ENCODE data around the gene LCN15. TPM values are rescaled to one million over a fixed set of nuclear protein-coding genes. Genes with fewer than 3 reads are reported as not detected.

The LCN15 gene
- total RNA-seq, 1 experiment from 2014 or later = not detected

DNA sequence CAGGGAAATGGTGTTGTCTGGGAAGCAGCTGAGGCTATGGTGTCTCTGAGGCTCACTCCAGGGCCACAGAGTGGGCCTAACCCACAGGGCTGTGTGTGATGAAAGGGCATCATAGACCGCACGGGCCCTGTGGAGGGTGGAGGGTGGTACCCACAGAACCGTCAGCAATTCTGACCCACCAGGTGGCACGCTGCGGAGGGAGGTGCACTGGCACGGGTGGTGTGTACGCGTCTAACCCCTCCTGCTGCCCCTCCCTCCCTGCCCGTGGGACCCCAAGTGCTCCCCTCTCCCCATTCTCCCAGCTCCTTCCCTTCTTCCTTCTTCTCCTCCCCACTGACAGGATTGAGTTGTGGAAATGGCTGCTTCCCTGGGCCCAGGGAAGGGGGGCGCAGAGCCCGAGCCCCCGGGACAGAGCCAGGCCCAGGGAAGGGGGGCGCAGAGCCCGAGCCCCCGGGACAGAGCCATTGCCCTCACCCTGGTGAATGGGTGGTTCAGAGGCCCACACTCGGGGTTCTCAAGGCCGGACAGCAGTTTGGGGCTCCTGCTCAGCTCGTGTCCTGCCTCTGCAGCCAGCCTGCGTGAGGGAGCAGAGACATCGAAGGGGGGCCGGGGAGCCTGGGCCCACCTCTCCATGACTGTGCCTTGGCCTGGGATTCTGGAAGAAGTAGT, 28.4 kb downstream of the LCN15 start:
- H3K4me1 ChIP-seq (ENCODE audit: insufficient read depth, low read length) = no peaks in the 10 kb centered on the region
- no peaks in the 10 kb centered on the region for H3K79me1 ChIP-seq (ENCODE audit: insufficient read depth, low read depth, low read length, poor library complexity, severe bottlenecking)
- H4K91ac ChIP-seq (ENCODE audit: insufficient read length, low read depth, low read length) = no peak overlapping the region
- H3K4ac ChIP-seq (ENCODE audit: low read depth, low read length) = no peak overlapping the region
- no peak overlapping the region for H2BK15ac ChIP-seq (ENCODE audit: low read depth, low read length)
- H3T11ph ChIP-seq (ENCODE audit: low read length) = no peak overlapping the region
- no peak overlapping the region for H2BK5ac ChIP-seq (ENCODE audit: insufficient read length, low read length)
- H3K4me1 Mint-ChIP-seq = peaks cover 0 to 7% of the 10 kb centered on the region in 2 experiments; a peak in 3 of 4 replicates
- no peak overlapping the region for H2BK20ac ChIP-seq (ENCODE audit: low read depth, low read length, poor library complexity, severe bottlenecking)
- H3K14ac ChIP-seq (ENCODE audit: insufficient read depth, low read length) = no peak overlapping the region
- no CpG with 5 or more reads among the region's 21 CpGs for WGBS (ENCODE audit: extremely low coverage, insufficient read length, low lambda C conversion rate)
- no peak overlapping the region for H4K5ac ChIP-seq (ENCODE audit: insufficient read length, low read depth, low read length)
- DNase-seq = no peak
- no peaks in the 10 kb centered on the region; a peak in 1 of 7 replicates for H3K36me3 Mint-ChIP-seq (ENCODE audit: insufficient read depth in 1 of 3, low read depth in 3 of 3)
- TF ChIP-seq, protein P1, sequence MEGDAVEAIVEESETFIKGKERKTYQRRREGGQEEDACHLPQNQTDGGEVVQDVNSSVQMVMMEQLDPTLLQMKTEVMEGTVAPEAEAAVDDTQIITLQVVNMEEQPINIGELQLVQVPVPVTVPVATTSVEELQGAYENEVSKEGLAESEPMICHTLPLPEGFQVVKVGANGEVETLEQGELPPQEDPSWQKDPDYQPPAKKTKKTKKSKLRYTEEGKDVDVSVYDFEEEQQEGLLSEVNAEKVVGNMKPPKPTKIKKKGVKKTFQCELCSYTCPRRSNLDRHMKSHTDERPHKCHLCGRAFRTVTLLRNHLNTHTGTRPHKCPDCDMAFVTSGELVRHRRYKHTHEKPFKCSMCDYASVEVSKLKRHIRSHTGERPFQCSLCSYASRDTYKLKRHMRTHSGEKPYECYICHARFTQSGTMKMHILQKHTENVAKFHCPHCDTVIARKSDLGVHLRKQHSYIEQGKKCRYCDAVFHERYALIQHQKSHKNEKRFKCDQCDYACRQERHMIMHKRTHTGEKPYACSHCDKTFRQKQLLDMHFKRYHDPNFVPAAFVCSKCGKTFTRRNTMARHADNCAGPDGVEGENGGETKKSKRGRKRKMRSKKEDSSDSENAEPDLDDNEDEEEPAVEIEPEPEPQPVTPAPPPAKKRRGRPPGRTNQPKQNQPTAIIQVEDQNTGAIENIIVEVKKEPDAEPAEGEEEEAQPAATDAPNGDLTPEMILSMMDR (conservative IDR thresholded peaks at IDR 0.05) = no peak
- no peak overlapping the region for H3K4me3 Mint-ChIP-seq
- no peaks in the 10 kb centered on the region for H3K9me3 Mint-ChIP-seq
- H3K27me3 ChIP-seq (ENCODE audit: insufficient read depth, low read length) = no peaks in the 10 kb centered on the region
- H3K9me3 ChIP-seq (ENCODE audit: control insufficient read depth, low read depth, low read length) = no peaks in the 10 kb centered on the region
- no peak overlapping the region for H2BK12ac ChIP-seq (ENCODE audit: insufficient read length, low read depth, low read length)
- H2AK5ac ChIP-seq (ENCODE audit: insufficient read length, low read length) = no peak overlapping the region
- no peak overlapping the region for H3K18ac ChIP-seq (ENCODE audit: insufficient read length, low read depth, low read length)
- H3K23me2 ChIP-seq (ENCODE audit: insufficient read length, low read depth, low read length, poor library complexity, severe bottlenecking) = no peaks in the 10 kb centered on the region
- H3K4me2 ChIP-seq (ENCODE audit: insufficient read depth, insufficient read length, low read length) = no peak overlapping the region
- H3K79me2 ChIP-seq (ENCODE audit: insufficient read depth, low read length) = no peaks in the 10 kb centered on the region
- no peak overlapping the region for H3K23ac ChIP-seq (ENCODE audit: insufficient read length, low read depth, low read length)
- no peak overlapping the region for H3K27ac Mint-ChIP-seq
- no peaks in the 10 kb centered on the region for H4K20me1 ChIP-seq (ENCODE audit: control insufficient read depth, insufficient read depth, insufficient read length)
- peaks cover 13% of the 10 kb centered on the region for H3K27me3 Mint-ChIP-seq (ENCODE audit: low read depth)
- no peak overlapping the region for H3K9ac ChIP-seq (ENCODE audit: extremely low read depth, insufficient read length, low read length)
- H3K27ac ChIP-seq (ENCODE audit: insufficient read length, low read depth, low read length) = no peak overlapping the region
- no peak overlapping the region for H4K8ac ChIP-seq (replicated peaks; ENCODE audit: insufficient read length, low read depth, low read length)
- H3K56ac ChIP-seq (ENCODE audit: insufficient read length, low read depth, low read length) = no peak overlapping the region
- H2BK120ac ChIP-seq (ENCODE audit: low read depth, low read length, poor library complexity, severe bottlenecking) = no peak overlapping the region
- no peak overlapping the region for H2AFZ ChIP-seq (ENCODE audit: low read length)
